ENCODE data around the gene LYSMD1.

The LYSMD1 gene

DNA sequence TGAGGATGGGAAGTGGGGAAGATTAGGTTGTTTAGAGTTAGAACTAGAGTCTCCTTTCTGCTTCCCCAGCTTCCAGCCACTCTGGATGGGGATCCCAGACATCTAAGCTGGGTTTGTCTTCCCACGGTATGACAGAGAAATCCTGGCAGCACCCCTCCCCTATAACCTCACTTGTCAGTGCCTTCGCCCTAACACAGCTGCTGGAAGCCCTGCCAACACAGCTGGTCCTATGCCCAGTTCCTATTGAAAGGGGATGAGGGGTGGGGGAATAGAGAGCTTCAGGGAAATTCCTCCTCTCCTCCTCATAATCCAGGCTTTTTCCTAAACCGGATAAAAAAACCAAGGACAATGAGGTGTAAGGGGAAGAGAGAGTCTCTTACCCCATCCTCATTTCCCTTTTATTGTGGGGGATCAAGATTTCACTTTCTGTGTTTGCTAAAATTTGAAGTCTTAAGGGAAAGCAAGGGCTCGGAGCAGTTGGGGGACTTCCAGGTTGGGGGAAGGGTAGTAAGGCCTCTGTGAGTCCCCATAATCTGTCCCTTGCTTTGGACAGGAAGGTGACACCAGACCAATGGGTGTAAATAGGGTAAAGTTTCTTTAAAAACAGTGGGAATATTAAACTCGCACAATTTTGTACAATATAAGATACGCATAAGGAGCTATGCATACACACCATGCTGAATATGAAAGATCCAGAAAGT lies 9.5 kb upstream of the LYSMD1 start:
- DNase-seq, result no peak

DNA sequence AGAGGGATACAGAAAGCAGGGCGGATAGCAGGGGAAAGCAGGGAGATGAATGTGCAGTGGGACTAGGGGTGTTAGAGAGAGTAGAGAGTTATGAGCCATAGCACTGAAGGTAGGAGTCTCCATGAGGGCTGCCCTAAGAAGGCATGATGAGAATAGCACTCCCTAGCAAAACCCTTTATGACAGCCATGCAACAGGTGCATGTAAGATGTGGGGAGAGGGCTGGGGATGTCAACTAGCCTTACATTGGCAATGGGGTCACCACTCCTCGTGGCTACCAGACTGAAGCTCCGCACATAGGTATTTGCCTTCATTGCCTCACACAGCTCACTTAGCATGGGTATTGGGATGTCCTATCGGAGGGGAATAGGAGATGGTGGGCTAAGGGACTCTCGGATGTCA lies 5.5 kb upstream of the LYSMD1 start:
- DNase-seq, result no peak

DNA sequence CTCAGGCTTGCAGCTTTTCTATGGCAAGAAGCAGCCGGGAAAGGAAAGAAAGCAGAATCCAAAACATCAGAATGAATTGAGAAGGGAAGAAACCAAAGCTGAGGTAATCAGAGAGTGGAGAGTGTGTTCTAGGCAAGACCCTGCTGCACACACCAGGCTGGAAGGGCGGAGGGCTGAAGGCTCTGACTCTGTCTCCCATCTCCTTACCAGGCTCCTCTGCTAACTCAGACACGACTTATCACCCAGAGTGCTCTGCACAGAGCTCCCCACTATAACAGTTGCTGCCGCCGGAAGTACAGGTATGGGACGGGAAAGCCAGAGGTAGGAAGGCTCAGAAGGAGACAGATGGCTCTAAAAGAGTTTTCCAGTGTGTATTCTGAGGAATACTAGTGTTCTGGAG lies 1.4 kb upstream of the LYSMD1 start:
- DNase-seq, result no peak

DNA sequence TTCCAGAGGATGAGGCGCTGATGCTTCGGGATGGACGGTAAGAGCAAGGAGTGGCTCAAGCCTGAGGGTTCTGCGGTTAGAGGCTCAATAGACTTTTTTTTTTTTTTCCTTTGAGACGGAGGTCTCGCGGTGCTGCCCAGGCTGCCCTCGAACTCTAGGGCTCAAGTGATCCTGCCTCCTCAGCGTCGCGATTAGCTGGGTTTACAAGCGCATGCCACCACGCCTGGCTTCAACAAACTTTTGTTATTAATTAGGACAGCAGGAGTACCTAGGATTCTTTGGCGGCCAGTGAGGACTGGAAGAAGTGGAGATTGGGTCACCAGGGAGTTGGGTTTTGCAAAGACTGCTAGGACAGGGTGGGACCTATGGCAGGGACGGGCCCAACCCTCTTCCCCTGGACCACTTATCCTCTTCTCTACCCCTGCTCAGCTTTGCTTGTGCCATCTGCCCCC lies 829 bp upstream of the LYSMD1 start:
- no peak for DNase-seq

DNA sequence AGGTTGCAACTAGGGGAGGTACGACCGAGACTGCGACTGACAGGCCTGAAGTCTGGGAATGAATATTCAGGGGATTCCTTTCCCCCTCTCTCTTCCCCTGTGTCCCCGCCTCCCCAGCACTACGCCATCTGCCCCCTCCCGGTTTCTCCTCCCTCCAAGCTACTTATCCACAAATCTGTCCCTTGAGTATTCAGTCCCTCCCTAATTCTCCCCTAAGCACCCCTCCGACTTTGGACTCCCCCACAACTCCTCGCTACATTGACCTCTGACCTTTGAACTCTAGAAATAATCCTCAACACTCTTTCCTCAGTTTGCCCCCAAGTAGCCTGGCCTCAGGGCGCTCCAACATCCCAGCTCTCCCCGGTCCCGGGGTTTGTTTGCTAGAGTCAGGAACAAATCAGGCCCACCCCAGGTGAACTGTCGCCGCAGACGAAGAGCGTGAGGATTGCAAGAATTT lies 393 bp downstream of the LYSMD1 start:
- DNase-seq, result peak; percentile 36

DNA sequence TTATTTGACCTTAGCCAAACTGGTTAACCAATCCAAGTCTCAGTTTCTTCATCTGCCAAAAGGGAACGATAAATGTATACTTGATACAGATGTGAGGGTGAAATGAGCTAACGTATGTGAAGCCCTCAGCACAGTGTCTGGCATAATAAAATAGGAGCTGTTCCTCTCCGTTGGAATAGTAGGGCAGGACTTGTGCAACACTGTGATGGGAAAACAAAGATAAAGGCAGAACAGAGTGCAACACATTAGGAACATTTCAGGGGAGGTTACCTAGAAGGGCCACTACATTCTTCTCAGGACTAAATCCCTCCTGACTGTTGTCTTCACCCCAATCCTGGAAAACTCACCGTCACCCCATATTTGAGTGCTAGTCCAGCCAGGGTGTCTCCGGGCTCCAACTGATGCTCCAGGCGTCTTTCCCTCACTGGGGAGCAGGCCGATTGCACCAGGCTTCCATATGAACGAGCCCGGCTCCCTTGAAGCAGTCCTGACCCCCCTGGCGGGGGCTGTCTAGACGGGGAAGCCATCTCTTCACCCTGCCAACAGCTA lies 896 bp downstream of the LYSMD1 start:
- DNase-seq, result no peak

DNA sequence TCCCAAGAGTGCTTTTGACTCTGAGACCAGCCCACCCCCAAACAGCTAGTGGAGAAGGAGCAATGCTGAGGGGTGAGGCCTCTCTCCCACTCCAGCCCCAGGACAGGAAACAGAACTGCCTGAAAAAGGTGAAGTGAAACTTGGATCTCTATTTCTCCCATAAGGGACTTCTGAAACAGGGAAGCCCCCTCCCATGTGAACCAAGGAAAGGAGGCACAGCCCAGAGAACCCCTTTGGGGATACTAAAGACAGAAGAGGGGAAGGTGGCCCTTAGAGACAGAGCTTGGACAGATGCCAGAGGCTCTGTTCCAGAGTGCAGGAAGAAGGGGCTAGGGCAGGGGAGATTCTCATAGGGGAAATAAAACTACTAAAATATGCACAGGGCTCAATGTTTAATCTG lies 6.3 kb downstream of the LYSMD1 start:
- no peak for DNase-seq

DNA sequence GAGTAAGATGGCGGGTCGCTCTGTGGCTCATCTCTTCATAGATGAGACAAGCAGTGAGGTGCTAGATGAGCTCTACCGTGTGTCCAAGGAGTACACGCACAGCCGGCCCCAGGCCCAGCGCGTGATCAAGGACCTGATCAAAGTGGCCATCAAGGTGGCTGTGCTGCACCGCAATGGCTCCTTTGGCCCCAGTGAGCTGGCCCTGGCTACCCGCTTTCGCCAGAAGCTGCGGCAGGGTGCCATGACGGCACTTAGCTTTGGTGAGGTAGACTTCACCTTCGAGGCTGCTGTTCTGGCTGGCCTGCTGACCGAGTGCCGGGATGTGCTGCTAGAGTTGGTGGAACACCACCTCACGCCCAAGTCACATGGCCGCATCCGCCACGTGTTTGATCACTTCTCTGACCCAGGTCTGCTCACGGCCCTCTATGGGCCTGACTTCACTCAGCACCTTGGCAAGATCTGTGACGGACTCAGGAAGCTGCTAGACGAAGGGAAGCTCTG lies 6.9 kb downstream of the LYSMD1 start:
- no peak for DNase-seq

DNA sequence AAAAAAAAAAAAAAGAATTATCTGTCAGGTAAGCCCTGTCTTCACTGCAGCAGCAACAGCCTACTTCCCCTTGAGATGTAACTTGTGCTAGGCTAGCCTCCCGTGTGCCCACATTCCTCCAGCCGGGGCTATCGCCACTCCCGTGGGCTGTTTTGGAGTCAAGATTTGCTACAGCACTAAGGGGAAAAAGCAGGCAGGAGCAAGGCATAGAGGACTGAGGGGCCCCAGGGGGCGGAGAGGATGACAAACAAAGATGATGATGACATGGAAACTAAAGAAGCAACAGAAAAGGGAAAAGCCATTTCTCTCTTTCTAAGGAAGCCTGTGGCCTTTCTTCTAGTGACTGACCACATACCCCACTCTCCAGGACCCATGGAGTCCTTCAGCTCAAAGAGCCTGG lies 7.4 kb downstream of the LYSMD1 start:
- no peak for DNase-seq

DNA sequence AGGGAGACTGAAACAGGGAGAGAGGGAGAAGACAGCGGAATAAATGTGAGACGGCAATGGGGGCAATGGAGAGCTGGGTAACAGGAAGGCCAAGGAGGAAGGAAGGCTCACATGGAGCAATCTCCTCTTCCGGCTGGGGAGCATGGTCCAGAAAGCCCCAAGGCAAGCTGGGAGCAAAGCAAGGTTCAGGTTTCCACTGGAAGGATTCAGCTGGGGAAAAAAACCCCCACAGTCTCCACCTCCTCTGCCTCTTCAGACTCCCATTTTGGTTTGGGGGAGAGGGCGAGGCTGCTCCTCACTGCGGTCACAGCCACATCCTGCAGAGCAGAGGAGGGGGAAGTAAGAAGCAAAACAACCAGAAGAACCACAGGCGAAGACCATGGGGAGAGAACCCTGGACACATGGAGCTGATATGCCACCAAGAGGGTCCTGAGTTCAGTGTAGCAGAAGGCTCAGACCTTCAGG lies 8.6 kb downstream of the LYSMD1 start:
- DNase-seq, result no peak

DNA sequence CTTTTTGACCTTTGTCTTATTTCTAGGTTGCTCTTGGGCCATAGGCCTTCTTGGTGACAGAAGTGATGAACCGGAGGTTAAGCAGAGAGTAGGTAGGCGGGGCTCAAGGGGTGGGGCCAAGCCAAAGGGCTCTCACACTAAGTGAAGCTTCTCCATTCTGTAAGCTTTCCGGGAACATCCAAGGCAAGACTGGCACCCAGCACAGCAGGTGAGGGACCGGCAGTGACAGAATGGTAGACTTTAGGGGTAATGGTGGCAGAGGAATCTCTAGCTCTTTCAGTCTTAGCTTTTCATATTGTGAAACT lies 9.2 kb downstream of the LYSMD1 start, which contains the start of gene TNFAIP8L2:
TNFAIP8L2 (plus strand) TSS at position 135 of the 305 bp plus-strand sequence. CDS start 2,049 bp downstream, outside the sequence.
- no peak for DNase-seq

DNA sequence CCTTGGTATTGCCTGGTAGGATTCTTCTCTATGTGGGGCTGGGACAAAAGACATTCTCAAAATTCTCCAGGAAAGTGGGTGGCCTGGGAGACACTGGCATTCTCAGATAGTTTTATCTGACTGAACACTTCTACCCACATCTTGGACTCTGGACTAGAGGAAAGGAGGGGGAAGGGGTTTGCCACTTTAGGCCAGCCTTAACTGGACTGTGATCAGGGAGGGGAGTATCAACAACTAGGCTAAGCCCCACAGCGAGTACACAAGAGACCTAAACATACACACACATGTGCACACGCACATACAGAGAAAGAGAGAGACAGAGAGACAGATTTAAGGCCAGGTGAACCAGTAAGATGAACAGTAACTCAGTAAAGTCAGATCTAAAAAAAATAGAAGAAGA lies 18.0 kb downstream of the LYSMD1 start:
- DNase-seq, result no peak

DNA sequence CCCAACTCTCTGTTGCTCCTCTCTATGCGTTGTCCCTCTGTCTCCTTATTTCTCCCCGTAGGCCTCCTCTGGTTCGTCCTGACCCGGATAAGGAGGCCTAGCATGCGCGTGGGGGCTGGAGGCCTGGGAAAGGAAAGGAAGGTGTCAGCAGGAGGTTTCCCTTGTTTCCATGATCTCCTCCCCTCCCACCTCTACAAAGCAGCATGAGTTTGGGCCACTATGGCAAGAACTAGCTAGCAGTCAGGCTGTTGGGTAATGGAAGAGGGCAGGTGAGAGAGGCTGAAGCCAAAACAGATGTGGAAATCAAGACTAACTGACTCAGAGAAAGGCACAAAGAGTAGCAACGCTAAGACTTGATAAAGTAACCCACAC lies 18.6 kb downstream of the LYSMD1 start:
- no peak for DNase-seq

DNA sequence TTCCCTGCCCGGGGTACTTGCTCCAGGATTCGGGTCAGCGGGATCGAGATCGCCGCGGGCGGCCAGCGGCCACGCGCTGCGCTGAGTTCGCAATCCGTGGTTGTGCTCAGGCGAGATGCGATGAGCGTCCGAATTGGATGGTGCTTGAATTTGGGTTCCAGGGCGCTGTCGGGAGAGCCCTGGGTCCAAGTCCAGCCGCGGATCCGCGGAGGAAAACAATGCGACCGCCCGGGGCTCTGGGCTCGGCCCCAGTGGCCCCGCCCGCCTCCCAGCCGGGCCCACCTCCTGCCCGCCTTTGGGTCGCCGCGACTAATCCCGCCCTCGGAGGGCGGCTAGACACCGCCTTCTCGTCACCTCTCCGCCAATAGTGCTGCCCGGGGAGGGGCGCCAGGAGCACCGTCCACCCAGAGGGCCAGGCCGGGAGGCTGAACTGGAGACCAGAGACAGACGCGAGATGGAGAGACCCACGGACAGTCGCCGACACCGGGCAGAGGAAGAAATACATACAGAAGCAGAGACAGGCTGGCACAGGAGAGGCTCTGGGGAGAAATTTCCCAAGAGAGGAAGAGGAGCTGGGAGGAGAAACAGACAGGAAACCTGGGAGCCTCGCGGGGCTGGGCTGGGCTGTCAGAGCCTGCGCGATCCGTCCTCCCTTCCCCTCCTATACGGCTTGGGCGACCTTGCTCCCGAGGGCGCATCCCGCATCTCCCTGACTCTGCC lies 19.1 kb downstream of the LYSMD1 start, which contains the start of gene SEMA6C:
SEMA6C (minus strand) TSS at position 220 of the 720 bp plus-strand sequence. CDS start 4,010 bp downstream, outside the sequence.
- peak; percentile 82 for DNase-seq

DNA sequence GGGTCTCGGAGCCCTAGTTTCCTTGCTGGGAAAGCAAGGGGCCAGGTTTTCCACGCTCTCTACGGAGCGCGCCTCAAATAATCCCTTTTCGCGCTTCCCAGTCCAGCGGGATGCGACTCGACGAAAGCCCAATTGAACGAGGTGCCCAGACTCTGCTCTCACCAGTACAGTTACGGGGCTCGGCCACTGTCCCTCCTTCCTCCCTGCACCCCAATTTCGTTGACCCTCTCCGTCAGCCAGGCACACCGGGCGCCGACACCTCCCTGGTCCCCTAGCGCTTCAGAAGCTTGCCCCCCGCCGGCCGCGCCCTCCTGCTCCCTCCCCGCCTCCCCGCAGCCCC lies 19.7 kb downstream of the LYSMD1 start:
- DNase-seq, result no peak

DNA sequence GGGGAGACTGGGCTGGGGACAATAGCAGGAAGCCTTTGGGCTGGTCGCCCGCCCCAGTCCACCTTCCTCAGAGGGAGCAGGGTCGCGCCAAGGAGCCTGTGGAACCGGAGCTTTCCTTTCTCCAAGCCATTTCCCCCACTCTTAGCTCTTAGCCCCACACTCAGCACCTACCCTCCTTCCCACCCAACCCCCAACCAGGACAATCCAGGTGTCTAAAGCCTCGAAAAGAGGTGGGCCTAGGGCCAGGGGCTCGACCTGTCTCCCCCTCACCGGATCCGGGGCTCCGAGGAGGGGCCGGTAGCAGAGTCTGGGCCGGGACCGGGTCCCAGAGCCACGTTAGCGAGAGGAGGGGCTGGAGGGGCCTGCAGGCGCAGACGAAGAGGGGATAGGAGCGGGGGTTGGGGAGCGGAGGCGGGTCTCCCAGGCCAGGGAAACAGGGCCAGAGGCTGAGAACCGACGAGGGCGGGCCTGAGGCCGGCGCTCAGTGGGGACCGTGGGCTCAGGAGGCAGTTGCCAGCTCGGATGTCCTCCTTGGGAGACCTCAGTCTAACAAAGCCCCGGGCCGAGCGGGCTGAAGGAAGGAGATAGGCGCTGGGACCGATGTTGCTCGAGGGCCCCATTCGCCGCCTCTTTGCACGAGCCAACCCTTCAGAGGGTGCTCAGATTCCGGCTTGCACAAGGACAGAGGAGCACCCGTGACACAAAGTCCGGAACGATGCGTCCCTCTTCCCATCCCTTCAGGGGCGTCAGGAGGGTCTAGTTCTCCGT lies 20.2 kb downstream of the LYSMD1 start:
- no peak for DNase-seq

DNA sequence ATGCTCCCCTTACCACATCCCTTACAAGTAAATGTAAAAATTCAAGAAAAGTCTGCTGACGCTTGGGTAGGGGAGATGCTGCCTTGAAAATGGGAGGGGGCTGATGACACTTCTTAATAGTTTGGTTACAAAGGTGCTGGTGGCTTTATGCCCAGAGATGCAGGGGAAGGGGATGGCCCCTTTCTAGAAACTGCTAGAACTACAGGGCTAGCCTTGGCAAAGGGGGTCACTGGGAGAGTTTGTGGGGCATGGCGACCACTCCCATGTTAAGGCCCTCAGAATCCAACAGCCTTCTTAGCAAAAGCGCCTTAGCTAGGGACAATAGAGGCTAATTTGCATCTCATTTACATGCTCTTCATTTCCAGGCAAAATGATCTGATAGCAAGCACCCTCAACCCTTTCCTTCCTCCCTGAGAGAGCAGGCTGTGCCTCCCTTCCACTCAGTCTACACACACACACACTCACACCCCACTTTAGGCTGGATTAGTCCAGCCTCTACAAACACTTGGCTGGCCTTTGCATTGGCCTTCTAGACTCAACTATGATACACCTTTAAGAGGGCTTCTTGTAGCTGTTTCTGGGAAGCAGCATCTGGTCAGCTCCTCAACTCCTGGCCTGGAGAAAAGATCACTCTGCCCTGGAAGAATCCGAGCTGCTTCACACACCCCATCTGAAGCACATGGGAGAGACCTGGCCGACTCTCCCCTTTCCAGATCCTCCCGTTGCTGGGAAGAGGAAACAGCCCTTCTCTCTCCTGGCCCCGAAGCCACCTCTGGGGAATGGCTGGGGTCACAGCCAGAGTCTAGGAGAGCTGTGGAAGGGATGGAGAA lies 21.0 kb downstream of the LYSMD1 start:
- DNase-seq, result no peak

DNA sequence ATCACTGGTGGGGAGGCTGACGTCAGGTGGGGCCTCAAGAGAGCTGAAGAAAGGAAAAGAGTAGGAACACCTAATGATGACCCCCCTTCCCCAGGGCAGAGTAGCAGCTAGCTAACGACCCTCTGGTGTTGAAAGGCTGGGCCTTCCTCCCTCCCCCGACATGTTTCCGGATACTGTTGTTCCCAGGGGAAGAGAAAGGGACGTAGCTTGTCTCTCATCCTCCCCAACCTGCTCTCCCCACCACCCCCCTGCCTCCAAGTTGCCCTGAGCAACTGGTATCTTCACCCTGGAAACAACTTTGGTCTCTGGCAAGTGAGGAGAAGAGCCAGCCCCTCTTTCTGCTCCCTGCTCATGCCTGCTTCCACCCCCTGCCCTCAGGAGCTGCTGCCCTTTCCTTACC lies 21.7 kb downstream of the LYSMD1 start:
- DNase-seq, result no peak

DNA sequence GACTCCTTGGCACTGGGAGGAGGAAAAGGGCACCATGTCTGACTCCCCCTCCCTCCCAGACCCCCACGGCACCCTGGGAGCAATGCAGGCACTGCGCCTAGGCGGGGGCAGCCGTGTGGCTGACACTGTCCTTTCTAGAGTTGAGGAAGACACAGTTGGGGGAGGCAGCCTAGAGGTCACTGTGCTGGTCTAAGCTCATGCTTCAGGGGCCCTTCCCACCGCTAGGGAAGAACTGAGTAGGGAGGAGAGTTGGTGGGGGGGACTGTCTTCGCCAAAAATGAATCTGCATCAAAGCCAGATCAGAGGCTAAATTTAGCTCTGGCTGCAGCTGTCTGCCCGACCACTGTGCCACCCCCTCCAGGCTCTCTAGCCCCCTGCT lies 22.7 kb downstream of the LYSMD1 start:
- no peak for DNase-seq

DNA sequence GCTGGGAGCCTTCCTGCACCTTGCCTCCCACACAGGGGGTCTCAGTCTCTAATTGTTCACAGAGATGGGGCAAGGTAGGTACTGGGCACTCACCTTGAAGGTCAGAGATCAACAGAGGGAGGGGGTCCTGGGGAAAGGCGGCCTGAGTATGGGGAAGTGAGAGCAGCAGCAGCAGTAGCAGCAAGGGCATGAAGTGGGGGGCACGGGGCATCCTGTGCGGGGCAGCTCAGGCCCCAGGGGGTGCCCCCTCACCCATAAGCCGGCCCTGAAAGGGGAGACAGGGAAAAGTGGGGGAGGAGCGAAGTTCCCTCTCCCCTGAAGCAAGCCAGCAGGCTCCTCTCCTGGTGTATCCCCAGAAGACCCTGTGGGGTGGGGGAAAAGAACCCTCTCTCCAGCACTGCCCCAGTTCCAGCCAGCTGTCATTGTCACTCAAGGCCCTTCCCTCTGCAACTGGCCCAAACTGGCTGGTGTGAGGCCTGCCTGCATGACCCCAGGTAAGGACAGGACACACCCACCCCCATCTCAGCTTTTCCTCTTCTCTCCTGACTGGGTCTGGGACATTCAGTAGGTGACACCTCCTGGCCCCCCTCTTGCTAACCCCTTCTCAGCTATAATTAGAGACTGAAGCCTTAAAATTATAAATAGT lies 23.2 kb downstream of the LYSMD1 start:
- DNase-seq, result no peak

DNA sequence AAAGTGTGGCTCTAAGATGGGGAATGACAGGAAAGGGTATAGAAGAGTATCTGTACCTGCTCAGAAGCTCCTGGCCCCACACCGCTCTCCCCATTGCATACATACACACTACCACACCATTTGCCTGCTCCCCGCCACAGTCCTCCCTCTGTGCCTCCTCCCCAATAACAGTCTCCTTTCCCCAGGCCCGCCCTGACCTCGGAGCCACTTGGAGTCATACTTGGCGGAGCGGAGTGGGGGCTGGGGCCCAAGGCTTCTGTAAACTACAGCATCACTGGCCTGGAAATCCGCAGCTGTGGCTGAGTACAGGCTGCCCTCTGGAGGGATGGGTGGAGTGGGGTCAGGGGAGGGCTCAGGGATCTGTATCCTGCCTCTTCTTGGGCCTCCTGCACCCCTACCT lies 27.9 kb downstream of the LYSMD1 start:
- DNase-seq, result no peak
